Globus pallidus (tissue), 1 donor: ENCODE results near the gene SPEN.
A peak's percentile ranks its signal among the peaks of the same experiment; 100 is the strongest.
"Not testable (repeated sequence)": the region's sequence is repeated elsewhere in the genome, so short reads cannot be mapped to it uniquely, and the experiment has no call there.

Experiments used
- DNase-seq: peaks from one replicate; pipeline ENCODE4 v3.0.0-alpha.2; 2015; ENCODE audit warnings: low spot score

SPEN gene, protein sequence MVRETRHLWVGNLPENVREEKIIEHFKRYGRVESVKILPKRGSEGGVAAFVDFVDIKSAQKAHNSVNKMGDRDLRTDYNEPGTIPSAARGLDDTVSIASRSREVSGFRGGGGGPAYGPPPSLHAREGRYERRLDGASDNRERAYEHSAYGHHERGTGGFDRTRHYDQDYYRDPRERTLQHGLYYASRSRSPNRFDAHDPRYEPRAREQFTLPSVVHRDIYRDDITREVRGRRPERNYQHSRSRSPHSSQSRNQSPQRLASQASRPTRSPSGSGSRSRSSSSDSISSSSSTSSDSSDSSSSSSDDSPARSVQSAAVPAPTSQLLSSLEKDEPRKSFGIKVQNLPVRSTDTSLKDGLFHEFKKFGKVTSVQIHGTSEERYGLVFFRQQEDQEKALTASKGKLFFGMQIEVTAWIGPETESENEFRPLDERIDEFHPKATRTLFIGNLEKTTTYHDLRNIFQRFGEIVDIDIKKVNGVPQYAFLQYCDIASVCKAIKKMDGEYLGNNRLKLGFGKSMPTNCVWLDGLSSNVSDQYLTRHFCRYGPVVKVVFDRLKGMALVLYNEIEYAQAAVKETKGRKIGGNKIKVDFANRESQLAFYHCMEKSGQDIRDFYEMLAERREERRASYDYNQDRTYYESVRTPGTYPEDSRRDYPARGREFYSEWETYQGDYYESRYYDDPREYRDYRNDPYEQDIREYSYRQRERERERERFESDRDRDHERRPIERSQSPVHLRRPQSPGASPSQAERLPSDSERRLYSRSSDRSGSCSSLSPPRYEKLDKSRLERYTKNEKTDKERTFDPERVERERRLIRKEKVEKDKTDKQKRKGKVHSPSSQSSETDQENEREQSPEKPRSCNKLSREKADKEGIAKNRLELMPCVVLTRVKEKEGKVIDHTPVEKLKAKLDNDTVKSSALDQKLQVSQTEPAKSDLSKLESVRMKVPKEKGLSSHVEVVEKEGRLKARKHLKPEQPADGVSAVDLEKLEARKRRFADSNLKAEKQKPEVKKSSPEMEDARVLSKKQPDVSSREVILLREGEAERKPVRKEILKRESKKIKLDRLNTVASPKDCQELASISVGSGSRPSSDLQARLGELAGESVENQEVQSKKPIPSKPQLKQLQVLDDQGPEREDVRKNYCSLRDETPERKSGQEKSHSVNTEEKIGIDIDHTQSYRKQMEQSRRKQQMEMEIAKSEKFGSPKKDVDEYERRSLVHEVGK (N-terminal part only)

DNA sequence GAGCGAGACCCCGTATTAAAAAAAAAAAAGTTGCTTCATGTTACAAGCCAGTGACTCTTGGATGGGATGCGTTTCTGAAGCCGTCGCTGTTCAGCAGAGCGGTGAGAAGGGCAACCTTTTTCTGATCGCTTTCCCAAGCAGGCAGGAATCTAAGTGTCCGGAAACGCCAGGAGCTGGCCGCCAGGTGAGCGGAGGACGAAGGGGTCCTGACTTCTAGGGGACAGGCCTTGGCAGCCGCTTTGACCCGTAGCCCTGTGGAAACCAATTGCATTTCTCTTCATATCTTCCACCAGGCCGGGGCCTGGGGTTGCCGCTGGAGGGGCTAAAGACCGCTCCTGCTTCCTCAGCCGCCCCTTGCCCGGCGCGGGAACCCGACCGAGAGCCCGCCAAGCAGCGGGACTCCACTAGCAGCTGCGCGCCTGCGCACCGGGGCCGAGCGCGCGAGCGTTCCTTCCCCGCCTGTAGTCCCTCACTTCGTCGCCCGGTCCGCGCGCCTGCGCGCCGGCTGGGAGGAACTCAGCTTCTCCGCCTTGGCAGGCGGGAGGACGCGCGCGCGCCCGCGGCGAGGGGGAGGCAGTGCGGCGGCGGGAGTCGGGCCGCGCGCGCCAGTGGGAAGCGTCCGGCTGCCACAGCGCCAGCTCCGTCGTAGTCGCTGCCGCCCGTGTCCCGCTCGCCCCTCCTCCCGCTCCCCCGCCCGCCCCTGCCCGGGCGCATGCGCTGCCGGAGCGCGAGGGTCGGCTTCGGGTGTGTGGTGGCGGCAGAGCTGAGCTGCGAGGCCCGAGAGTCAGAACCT, at the start of gene SPEN:
TSS of gene SPEN (plus strand) at position 608 of the 793 bp plus-strand sequence. CDS start 361 bp downstream, outside the sequence.
- peak; percentile 98 for DNase-seq

DNA sequence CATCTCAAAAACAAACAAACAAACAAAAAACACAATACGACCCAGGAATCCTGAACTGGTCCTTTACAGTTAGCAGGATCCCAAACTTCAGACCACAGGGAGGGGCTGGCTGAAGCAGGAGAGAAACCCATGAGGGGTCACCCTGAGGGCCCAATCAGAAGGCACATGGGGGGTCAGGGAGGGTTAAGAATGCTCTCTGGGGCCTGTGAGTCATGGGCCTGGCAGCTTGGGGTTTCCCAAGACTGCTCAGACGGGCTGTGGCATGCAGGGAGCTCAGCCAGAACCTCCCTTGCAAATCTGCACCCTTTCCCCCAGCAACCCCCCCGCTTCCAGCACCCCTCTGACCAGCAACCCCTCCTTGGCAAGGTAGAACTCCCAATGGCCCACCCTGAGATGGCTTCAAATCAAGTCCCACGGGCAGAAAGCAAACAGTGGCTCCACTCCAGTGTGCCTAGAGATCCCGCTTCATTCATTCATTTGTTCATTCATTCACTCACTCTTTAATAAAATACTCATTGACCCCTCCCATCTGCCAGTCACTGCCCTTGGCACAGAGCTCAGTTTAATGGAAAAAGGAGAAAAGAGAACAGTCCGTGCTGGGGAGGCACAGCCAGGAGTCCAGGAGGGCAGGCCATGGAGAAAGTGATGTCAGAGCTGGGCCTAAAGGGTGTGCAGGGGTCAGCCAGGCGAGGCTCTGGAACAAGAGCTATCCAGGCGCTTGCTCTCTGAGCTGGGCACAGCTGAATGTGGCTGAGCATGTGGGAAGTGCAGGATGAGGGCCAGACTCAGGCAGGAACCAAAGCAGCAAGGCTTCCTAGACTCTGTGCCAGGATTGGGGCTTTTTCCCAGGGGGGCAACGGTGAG, 48.3 kb upstream of the SPEN start:
- DNase-seq = no peak

DNA sequence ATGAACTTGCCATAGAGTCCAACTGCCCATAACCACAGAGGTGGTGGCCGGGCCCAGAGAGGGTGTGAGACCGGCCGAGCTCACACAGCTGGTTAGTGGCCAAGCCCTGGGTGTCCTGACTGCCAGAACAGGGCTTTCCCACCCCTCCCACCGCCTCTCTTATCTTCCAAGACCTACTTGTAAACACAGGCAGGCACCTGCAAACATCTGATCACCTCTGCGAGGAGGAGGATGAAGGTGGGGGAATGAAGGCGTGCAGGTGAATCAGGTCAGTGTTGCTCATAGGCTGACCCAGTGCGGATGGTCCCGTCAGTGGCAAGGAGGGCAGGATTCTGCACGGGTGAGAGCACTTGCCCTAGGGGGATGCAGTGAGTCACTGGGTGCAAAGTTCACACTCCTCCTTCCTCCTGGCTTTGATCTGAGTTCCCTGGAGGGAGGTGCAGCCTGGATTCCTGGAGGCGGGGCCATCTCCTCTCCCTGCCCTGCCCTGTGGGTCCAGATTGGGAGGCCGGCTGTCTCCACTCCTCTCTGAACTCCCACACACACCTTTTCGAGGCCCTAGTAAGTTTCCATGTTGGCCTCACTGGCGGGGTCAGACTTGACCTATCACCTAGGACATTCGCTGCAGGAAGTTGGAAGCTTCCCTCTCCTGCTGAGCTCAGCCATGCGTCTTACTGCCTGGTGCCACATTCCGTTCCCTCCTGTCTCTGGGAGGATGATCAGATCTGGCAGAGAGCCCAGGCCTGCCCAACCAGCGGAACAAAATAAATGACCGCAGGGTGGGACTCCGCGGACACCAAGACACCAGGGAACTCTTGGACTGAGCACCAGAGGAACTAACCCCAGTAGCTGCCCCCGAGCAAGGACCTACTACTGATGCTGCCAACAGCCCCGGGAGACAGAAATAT, 47.3 kb upstream of the SPEN start:
- no peak for DNase-seq

DNA sequence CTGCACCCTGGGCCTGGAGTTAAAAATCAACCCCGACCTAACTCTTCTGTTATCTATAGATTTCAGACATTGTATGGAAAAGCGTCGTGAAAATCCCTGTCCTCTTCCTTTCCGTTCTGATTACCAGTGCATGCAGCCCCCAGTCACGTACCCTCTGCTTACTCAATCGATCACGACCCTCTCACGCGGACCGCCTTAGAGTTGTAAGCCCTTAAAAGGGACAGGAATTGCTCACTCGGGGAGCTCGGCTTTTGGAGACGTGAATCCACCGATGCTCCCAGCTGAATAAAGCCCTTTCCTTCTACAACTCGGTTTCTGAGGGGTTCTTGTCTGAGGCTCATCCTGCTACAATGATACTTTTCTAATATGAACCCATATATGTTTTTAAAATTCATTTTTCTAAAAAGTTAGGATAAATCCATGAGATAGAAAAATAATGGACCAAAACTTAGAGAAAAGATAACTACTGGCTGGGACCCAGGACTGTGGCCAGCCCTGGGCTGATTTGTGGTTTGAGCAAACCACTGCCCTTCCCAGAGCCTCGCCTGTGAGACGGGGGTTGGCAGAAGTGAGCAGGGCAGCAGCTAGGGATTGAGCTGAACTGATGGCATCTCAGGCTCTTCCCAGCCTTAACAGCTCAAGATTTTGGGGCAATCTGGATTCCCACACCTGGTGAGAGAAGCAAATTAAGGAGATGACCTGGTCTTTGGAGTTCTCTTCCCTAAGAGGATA, 45.1 kb upstream of the SPEN start:
- no peak for DNase-seq

DNA sequence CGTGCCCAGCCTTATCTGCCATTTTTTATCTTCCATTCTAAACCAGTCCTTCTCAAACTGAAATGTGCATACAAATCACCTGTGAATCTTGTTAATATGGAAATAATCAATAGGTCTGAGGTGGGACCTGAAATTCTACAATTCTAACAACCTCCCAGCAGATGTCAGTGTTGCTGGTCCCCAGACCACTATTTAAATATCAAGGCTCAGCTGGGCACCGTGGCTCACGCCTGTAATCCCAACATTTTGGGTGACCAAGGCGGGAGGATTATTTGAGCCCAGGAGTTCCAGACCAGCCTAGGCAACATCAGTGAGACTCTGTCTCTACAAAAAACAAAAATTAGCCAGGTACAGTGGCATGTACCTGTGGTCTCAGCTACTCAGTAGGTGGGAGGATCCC, 44.1 kb upstream of the SPEN start:
- DNase-seq = no peak

DNA sequence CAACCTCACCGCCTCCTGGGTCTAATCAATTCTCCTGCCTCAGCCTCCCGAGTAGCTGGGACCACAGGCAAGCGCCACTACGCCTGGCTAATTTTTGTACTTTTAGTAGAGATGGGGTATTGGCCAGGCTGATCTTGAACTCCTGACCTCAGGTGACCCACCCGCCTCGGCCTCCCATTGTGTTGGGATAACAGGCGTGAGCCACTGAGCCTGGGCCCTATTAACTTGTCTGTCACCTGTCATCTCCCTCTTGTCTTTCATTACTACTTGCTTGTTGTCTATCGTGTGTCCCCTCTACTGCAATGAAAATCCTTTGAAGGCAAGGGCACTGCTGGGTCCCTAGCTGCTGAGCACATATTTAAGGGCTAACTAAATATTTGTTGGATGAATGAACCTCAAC, 43.4 kb upstream of the SPEN start:
- DNase-seq = no peak

DNA sequence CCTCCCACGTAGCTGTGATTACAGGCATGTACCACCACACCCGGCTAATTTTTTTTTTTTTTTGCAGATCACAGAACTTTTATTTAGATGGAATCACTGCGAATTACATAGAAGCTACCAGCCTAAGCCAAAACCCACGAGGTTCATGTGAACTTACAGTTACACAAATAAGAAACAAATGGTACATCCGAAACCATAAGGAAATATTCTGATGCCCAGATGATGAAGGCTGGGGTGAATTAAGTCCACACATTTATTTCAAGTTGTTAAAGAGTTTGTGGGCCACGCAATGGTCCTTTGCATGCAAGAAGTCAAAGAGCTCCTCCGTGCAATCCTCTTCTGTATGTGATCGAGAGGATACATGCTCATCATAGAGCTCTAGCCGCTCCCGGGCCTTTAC, 40.4 kb upstream of the SPEN start:
- no peak for DNase-seq

DNA sequence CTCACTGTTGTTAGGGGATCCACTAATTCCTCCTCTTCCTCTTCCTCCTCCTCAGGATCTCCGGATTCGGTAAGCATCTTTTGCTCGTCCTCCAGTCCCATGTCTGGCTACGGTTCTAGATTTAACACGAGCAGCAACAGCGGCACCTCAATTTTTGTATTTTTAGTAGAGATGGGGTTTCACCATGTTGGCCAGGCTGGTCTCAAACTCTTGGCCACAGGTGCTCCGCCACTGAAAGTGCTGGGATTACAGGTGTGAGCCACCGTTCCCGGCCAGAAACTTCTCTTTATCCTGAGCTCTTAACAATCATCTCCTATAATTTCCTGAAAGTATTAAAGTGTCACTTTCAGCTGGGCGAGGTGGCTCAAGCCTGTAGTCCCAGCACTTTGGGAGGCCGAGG, 40.0 kb upstream of the SPEN start, which contains the start of gene UQCRHL:
TSS of gene UQCRHL (minus strand) at position 101 of the 400 bp plus-strand sequence. CDS start at position 101, 0 bp downstream.
- DNase-seq = not testable (repeated sequence)

DNA sequence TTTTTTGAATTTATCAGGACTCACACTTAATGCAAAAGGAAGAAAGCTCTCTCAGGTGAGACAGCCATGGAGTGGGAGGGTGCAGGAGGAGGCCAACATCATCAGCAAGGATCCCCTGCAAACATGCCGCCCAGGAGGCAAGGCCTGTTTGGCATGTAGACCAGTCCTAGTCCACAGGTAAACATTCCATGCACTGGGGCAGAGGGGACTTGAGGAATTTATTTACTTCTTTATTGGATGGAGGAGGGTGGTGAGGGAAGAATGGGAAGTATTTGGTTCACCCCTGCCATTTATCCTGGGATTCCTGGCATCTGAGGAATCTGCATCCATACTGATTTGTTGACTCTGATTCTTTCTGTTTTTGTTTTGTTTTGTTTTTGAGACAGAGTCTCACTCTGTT, 38.6 kb upstream of the SPEN start:
- no peak for DNase-seq

DNA sequence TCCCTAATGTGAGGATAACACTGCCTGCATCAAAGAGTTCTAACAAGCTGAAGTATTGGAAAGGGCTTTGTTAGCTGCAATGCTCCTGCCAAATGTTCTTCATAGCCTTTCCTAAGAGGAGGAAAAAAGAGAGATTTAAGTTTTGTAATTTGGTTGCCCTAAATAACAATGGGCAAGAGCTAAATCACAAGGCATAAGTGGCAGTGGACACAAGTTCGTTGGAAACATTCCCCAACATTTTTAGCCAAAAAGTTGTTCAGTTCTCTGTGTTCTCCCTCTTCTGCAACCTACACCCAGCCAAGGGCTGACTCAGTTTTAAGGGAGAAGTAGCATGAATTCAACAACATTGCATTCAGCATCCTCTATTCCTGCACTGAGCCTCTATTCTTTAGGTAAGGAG, 37.4 kb upstream of the SPEN start:
- DNase-seq = peak; percentile 57

DNA sequence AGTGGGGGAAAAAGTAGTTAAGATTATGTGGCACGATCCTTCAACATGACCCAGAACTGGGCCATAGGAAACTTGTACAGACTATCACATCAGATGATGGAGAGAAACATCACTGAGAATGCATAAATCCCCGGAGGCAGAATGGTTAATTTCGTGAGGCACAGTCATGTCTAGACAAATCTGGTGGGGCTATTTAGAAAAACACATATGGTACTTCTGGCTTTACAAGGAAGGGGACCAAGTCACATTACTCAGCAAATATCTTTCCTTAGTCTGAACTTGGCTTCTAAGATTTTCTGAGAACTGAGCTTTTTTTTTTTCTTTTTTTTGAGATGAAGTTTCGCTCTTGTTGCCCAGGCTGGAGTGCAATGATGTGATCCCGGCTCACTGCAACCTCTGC, 30.8 kb upstream of the SPEN start:
- DNase-seq = no peak

DNA sequence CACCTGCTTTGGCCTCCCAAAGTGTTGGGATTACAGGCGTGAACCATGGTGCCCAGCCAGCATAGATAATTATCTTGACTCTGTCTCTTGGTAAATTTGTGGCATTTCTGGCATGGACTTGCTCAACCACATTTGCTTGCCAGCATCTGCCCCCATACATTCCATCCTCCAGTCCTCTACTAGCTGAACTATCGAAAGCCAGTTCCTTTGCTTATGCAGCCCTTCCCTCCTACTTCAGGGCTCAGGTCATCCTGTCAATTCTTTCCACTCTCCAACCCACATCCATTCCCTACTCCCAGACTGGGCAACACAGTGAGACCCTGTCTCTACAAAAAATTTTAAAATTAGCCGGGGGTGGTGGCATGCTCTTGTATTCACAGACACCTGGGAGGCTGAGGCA, 27.0 kb upstream of the SPEN start:
- DNase-seq = no peak

DNA sequence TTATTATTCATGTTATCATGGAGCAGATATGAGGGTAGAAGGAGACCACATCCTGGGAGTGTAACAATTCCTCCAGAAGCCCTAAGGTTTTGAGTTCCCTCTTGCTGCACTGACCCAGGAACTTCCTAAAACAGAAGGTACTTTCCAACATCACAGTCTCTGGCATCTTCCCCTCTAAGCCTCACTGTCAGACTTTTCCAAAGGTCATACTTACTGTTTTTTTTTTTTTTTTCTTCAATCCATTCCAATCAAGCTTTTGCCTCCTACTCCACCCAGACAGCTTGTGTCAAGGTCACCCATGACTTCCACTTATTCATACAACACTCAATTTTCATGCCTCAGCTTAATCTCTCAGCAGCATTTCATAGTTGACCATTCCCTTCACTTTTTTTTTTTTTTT, 21.7 kb upstream of the SPEN start:
- no peak for DNase-seq

DNA sequence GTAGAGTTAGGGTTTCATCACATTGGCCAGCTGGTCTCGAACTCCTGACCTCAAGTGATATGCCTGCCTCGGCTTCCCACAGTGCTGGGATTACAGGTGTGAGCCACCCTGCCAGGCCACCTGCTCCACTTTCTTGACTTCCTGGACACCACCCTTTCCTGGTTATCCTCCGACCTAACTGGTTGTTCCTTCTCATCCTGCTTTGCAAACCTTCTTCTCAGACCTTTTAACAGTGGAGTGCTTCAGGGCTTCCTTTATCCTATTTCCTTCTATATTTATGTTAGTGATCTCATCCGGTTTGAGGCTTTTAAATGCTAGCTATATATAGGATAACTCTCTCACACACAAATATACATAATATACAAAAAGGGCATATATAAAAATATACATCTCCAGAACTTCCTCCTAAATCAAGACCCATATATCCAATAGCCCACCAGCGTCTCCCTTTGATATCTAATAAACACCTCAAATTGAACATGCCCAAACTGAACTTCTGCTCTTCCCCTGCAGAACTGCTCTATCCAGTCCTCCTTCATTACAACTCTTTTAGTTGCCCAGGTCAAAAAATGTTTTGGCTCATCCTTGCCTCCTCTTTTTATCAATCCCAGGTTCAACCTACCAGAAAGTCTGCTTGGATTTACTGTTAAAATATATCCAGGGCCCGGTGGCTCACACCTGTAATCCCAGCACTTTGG, 20.5 kb upstream of the SPEN start:
- no peak for DNase-seq

DNA sequence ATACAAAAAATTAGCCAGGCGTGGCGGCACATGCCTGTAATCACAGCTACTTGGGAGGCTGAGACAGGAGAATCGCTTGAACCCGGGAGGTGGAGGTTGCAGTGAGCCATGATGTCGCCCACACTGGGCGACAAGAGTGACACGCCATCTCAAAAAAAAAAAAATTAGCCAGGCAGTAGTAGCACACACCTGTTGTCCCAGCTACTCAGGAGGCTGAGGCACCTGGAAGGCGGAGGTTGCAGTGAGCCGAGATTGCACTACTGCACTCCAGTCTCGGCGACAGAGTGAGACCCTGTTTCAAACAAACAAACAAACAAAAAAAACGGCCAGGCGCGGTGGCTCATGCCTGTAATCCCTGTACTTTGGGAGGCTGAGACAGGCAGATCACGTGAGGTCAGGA, 19.9 kb upstream of the SPEN start:
- not testable (repeated sequence) for DNase-seq

DNA sequence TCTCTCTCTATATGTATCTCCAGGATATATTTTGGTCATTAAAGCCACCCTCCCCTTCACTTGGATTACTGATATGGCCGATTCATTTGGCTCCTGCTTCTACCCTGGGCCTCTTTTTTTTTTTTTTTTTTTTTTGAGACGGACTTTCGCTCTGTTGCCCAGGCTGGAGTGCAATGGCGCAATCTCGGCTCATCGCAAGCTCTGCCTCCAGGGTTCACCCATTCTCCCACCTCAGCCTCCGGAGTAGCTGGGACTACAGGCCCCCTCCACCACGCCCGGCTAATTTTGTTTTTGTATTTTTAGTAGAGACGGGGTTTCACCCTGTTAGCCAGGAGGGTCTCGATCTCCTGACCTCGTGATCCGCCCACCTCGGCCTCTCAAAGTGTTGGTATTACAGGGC, 18.6 kb upstream of the SPEN start:
- DNase-seq = not testable (repeated sequence)

DNA sequence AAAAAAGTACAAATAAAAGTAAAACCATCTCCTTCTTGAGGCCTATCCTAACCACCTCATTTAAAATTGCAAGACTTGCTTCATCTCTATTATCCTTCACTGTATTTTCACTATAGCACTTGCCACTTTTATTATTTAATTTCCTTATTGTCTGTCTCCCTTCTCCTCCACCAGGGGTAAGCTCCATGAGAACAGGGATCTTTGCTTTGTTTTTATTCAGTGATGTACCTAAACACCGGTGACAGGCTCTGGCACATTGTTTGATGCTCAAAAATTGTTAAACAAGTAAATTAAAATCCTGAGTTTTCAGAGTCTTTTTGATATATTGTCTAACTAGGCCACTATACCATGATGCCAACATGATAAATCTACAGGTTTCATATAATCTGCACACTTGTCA, 17.2 kb upstream of the SPEN start:
- DNase-seq = no peak

DNA sequence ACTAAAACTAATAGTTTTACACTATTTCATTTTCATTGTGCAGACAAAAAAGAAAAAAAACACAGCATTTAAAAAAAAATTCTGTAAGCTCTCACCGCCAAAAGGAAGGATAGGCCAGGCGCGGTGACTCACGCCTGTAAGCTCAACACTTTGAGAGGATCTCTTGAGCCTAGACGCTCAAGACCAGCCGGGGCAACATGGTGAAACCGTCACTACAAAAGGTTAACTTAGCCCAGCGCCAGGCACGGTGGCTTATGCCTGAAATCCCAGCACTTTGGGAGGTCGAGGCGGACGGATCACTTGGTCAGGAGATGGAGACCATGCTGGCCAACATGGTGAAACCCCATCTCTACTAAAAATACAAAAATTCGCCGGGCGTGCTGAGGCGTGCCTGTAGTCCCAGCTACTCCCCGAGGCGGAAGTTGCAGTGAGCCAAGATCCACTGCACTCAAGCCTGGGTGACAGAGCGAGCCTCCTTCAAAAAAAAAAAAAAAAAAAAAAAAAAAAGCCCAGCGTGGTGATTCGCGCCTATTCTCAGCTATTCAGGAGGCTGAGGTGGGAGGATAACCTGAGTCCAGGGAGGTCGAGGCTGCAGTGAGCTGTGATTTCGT, 14.3 kb upstream of the SPEN start:
- peak; percentile 53 for DNase-seq
